CD14-positive monocyte (primary cell): ENCODE measurements around the gene PRR23E. TPM values are rescaled to one million over a fixed set of nuclear protein-coding genes. Genes with fewer than 3 reads are reported as not detected.

ENCODE experiments used
- DNase-seq, 3 donors: peaks; one replicate each; pipeline ENCODE4 v3.0.0-alpha.2; 2011 to 2022
- H2AFZ ChIP-seq: 2 replicates; pipeline ENCODE4 v1.6.0; 2012; ENCODE audit warnings: mild to moderate bottlenecking, low read depth, low read length, inconsistent platforms; ENCODE audit not compliant: insufficient read depth, poor library complexity, severe bottlenecking
- H3K27ac ChIP-seq, 2 donors: 1 replicate in 1 of 2; 2 replicates in 1 of 2; pipeline ENCODE4 v1.5.1; 2012 to 2013; ENCODE audit warnings: low read length in 2 of 2, control low read depth in 1 of 2, inconsistent platforms in 1 of 2, low read depth in 1 of 2, mild to moderate bottlenecking in 1 of 2
- H3K27me3 ChIP-seq, 2 donors: one replicate each; pipeline versions ENCODE4 v1.6.0 to v1.6.1; 2011 to 2013; ENCODE audit warnings: low read length in 2 of 2; ENCODE audit not compliant: control insufficient read depth in 2 of 2, insufficient read depth in 2 of 2
- H3K36me3 ChIP-seq, 2 donors: replicated peaks in 1 of 2; 1 replicate in 1 of 2; 2 replicates in 1 of 2; pipeline versions ENCODE4 v1.5.1 to v1.6.1; 2012 to 2013; ENCODE audit warnings: low read length in 2 of 2, control low read depth in 1 of 2, inconsistent platforms in 1 of 2, mild to moderate bottlenecking in 1 of 2; ENCODE audit not compliant: insufficient read depth in 2 of 2, control insufficient read depth in 1 of 2
- H3K4me1 ChIP-seq, 2 donors: 1 replicate in 1 of 2; 2 replicates in 1 of 2; pipeline versions ENCODE4 v1.5.1 to v1.6.1; 2012 to 2013; ENCODE audit warnings: low read length in 2 of 2, control low read depth in 1 of 2, inconsistent platforms in 1 of 2, mild to moderate bottlenecking in 1 of 2, moderate library complexity in 1 of 2; ENCODE audit not compliant: insufficient read depth in 2 of 2, control insufficient read depth in 1 of 2
- H3K4me2 ChIP-seq: replicated peaks from 2 replicates; pipeline ENCODE3; 2012; ENCODE audit warnings: low read length, moderate library complexity, mild to moderate bottlenecking; ENCODE audit not compliant: poor library complexity, severe bottlenecking; ENCODE audit errors: extremely low read depth
- H3K4me3 ChIP-seq, 3 experiments: fragments of 200-600 bp in 1 of 3; sonication (generic) in 1 of 3; replicated peaks in 1 of 3; 1 replicate in 2 of 3; 2 replicates in 1 of 3; pipeline ENCODE4 v1.5.1; 2011 to 2013; ENCODE audit warnings: low read length in 3 of 3, mild to moderate bottlenecking in 3 of 3, control low read depth in 2 of 3, low read depth in 2 of 3, inconsistent platforms in 1 of 3, moderate library complexity in 1 of 3
- H3K79me2 ChIP-seq: 2 replicates; pipeline ENCODE4 v1.6.0; 2012; ENCODE audit warnings: mild to moderate bottlenecking, control low read depth, inconsistent platforms, low read length, moderate library complexity; ENCODE audit not compliant: insufficient read depth
- H3K9ac ChIP-seq: 2 replicates; pipeline ENCODE4 v1.6.0; 2017; ENCODE audit warnings: low read length, mild to moderate bottlenecking; ENCODE audit not compliant: insufficient read depth, poor library complexity, severe bottlenecking
- H3K9me3 ChIP-seq, 2 donors: replicated peaks in 1 of 2; 1 replicate in 1 of 2; 2 replicates in 1 of 2; pipeline versions ENCODE4 v1.5.1 to v1.6.1; 2012 to 2013; ENCODE audit warnings: low read length in 2 of 2, control low read depth in 1 of 2; ENCODE audit not compliant: control insufficient read depth in 1 of 2, insufficient read depth in 1 of 2
- H4K20me1 ChIP-seq: 2 replicates; pipeline ENCODE4 v1.6.0; 2012; ENCODE audit warnings: mild to moderate bottlenecking, low read length, control low read depth, moderate library complexity; ENCODE audit not compliant: insufficient read depth
- H3K27ac Mint-ChIP-seq, 7 donors: one replicate each; pipeline ENCODE4 v1.8.0; 2020; ENCODE audit warnings: mild to moderate bottlenecking in 7 of 7, mixed read lengths in 7 of 7, moderate library complexity in 6 of 7, inconsistent platforms in 2 of 7
- H3K27me3 Mint-ChIP-seq, 3 donors: one replicate each; pipeline ENCODE4 v1.8.0; 2021 to 2022; ENCODE audit warnings: low read depth in 3 of 3, mild to moderate bottlenecking in 3 of 3, mixed read lengths in 3 of 3, moderate library complexity in 3 of 3, inconsistent platforms in 1 of 3
- H3K36me3 Mint-ChIP-seq, 2 donors: one replicate each; pipeline ENCODE4 v1.8.0; 2020; ENCODE audit warnings: mixed read lengths in 2 of 2, inconsistent platforms in 1 of 2, mild to moderate bottlenecking in 1 of 2
- H3K4me1 Mint-ChIP-seq: one replicate; pipeline ENCODE4 v1.8.0; 2020; ENCODE audit warnings: mild to moderate bottlenecking, mixed read lengths
- H3K4me3 Mint-ChIP-seq, 2 donors: one replicate each; pipeline ENCODE4 v1.8.0; 2020; ENCODE audit warnings: mild to moderate bottlenecking in 2 of 2, mixed read lengths in 2 of 2, moderate library complexity in 1 of 2
- H3K9me3 Mint-ChIP-seq, 7 donors: one replicate each; pipeline ENCODE4 v1.8.0; 2020 to 2022; ENCODE audit warnings: mixed read lengths in 7 of 7, mild to moderate bottlenecking in 6 of 7, moderate library complexity in 6 of 7, inconsistent platforms in 2 of 7
- WGBS: methylation state at CpG from one replicate; pipeline ENCODE4 v1.1.5; 2013; ENCODE audit warnings: missing lambda C conversion rate; ENCODE audit not compliant: insufficient coverage; 5-methylcytosine and 5-hydroxymethylcytosine counted together
- intact Hi-C, 2 donors: fragments of 100-400 bp; cut with micrococcal nuclease; formaldehyde crosslinking; loops; one replicate each; pipeline versions ENCODE4 v1.15.0 to v1.15.1; 2023
- polyA plus RNA-seq, 3 donors: library from polyadenylated mRNA; depleted of rRNA in 1 of 3; unstranded in 2 of 3; stranded (reverse) in 1 of 3; fragments of 300-500 nt in 2 of 3; fragments of >200 nt in 1 of 3; fragmentation: Illumina TruSeq in 2 of 3; gene quantifications; 1 replicate in 2 of 3; 2 replicates in 1 of 3; pipeline ENCODE4 v1.2.3, GENCODE V29; 2012 to 2021
- TF ChIP-seq, protein P1 (sequence below): fragments of 200-600 bp; IDR thresholded peaks from one replicate; pipeline ENCODE4 v1.8.0; 2022; ENCODE audit warnings: antibody characterized with exemption, mild to moderate bottlenecking

PRR23E gene
- polyA plus RNA-seq, 3 donors, result not detected

DNA sequence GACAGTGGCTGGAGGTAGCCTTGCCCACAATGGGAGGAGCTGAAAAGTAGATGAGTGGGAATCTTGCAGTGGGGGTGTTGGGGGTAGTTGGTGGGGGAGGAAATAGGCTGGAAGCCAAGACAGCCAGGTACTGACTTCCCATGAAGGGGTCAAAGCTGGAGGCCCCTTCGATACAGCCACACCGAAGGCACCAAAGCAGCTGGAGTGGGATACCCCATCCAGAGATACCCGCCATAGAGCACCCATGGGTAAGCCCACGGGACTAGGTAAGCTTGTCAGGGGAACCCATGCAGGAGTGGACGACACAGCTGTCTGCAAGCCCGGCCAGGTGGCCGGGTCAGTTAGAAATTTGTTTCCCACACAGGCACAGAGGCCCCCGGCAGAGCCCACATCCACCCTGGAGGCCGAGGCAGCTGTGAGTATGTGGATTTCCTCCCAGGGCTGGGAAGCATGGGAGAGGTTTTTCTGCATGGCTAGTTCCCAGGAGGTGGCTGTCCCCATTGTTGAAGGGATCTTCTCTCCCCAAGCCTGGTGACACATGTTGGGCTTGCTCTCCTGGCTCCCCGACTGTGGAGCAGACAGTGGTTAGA is 28.6 kb downstream of the PRR23E start:
- no peaks in the 10 kb centered on the region for H4K20me1 ChIP-seq
- H3K4me2 ChIP-seq, result no peak overlapping the region
- Mint-ChIP-seq H3K4me3 (no peak overlapping the region), H3K27me3 (peaks cover 1 to 6% (median 3%) of the 10 kb centered on the region in 3 donors), H3K27ac (no peak overlapping the region), H3K4me1 (peaks cover 21% of the 10 kb centered on the region), H3K9me3 (peaks cover 5 to 24% (median 12%) of the 10 kb centered on the region in 7 donors), H3K36me3 (peaks cover 0 to 6% of the 10 kb centered on the region in 2 donors)
- H3K36me3 ChIP-seq, result no peaks in the 10 kb centered on the region
- H3K79me2 ChIP-seq, result no peaks in the 10 kb centered on the region
- no peak overlapping the region for H3K27ac ChIP-seq
- TF ChIP-seq, protein P1, sequence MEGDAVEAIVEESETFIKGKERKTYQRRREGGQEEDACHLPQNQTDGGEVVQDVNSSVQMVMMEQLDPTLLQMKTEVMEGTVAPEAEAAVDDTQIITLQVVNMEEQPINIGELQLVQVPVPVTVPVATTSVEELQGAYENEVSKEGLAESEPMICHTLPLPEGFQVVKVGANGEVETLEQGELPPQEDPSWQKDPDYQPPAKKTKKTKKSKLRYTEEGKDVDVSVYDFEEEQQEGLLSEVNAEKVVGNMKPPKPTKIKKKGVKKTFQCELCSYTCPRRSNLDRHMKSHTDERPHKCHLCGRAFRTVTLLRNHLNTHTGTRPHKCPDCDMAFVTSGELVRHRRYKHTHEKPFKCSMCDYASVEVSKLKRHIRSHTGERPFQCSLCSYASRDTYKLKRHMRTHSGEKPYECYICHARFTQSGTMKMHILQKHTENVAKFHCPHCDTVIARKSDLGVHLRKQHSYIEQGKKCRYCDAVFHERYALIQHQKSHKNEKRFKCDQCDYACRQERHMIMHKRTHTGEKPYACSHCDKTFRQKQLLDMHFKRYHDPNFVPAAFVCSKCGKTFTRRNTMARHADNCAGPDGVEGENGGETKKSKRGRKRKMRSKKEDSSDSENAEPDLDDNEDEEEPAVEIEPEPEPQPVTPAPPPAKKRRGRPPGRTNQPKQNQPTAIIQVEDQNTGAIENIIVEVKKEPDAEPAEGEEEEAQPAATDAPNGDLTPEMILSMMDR, result no peak
- peaks cover 33 to 52% of the 10 kb centered on the region in 2 donors for H3K4me1 ChIP-seq
- peaks cover 0 to 8% of the 10 kb centered on the region in 2 donors for H3K9me3 ChIP-seq
- 93% methylated on average over 6 of the region's 10 CpGs for WGBS
- no peak for DNase-seq
- no peak overlapping the region for H3K9ac ChIP-seq
- H3K4me3 ChIP-seq, result no peak overlapping the region
- intact Hi-C loops, result no loop called here
- no peak overlapping the region for H2AFZ ChIP-seq
- H3K27me3 ChIP-seq, result no peaks in the 10 kb centered on the region

DNA sequence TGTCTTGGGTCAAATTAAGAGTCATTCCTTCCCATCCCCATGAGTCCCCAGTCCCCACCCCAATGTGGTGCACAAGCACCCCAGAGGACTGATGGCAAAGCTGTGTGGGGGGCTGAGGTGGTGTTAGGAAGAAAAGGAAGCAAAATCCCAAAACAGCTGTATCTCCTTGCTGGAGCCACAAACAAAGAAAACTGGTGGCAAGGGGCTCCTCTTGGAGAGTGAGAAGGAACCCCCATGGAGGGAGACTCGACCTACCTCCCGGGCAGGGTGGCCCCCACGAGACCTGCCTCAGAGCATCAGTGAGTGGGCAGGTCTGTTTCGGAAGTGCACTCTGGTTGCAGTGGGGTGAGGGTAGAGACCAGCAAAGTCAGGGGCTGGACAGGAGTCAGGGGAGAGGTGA is 29.2 kb downstream of the PRR23E start:
- H3K79me2 ChIP-seq, result no peaks in the 10 kb centered on the region
- intact Hi-C loops, result no loop called here
- DNase-seq, result no peak
- no peak overlapping the region for H2AFZ ChIP-seq
- peaks cover 0 to 6% of the 10 kb centered on the region in 2 donors for H3K36me3 Mint-ChIP-seq
- H3K4me3 ChIP-seq, result no peak overlapping the region
- H3K9ac ChIP-seq, result no peak overlapping the region
- no peak overlapping the region for H3K4me2 ChIP-seq
- H3K27ac ChIP-seq, result no peak overlapping the region
- no peaks in the 10 kb centered on the region for H4K20me1 ChIP-seq
- peaks cover 0 to 8% of the 10 kb centered on the region in 2 donors for H3K9me3 ChIP-seq
- H3K27me3 ChIP-seq, result no peaks in the 10 kb centered on the region
- H3K4me1 ChIP-seq, result peaks cover 29 to 49% of the 10 kb centered on the region in 2 donors
- TF ChIP-seq, protein P1, result no peak
- whole genome bisulfite sequencing, result 91% methylated on average over 4 of the region's 4 CpGs
- H3K27ac Mint-ChIP-seq, result no peak overlapping the region
- H3K9me3 Mint-ChIP-seq, result peaks cover 5 to 25% (median 13%) of the 10 kb centered on the region in 7 donors
- no peak overlapping the region for H3K4me3 Mint-ChIP-seq
- H3K27me3 Mint-ChIP-seq, result peaks cover 1 to 6% (median 3%) of the 10 kb centered on the region in 3 donors
- H3K36me3 ChIP-seq, result no peaks in the 10 kb centered on the region
- H3K4me1 Mint-ChIP-seq, result peaks cover 22% of the 10 kb centered on the region
